Measurements from ENCODE around the gene MIAT.
A peak's percentile ranks its signal among the peaks of the same experiment; 100 is the strongest.

Gene MIAT

DNA sequence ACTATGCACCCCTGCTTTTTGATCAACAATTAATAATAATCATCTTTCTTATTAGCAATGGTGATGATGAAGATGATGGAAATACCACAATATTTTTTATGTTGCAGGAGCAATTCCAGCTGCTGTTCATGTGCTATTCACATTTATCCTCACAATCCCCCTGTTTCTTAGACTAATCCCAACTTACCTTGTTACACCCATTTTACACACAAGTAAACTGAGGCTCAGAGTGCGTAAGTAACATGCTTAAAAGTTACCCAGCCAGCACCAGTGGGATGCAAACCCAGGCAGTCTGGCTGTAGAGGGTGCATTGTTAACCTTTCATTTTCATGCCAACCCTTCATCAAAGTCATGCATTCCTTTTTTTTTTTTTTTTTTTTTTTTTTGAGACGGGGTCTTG, 37.2 kb upstream of the MIAT start:
- no peaks in the 10 kb centered on the region for H3K36me3 Mint-ChIP-seq
- peaks cover 23% of the 10 kb centered on the region for H3K4me1 Mint-ChIP-seq
- peak overlapping the region; percentile 72 for H3K27ac Mint-ChIP-seq
- peaks cover 8% of the 10 kb centered on the region for H3K9me3 Mint-ChIP-seq
- DNase-seq (ENCODE audit: low spot score in 2 of 2) (no peak), ATAC-seq (no peak)
- no peak overlapping the region for H3K4me3 Mint-ChIP-seq

DNA sequence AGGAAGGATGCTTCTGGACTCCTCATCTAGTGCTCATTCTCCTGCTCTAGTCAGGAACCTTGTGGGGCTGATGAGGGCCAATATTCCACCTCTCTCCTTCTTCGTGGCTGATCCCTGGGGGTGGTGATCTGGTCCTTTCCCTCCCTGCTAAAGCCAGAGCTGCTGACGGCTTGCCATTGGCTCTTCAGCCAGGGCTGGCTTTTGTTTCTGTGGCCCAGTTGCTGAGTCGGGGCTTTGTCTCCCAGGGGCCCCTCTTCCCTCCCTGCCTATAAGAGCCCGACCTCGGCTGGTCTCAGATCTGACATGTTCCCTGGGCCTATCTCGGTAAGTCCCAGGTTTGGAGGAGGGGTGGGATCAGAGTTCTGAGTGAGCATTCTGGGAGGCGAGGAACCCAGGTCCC, 35.7 kb upstream of the MIAT start, which contains the start of gene CRYBA4:
CRYBA4 (plus strand) TSS at position 301 of the 400 bp plus-strand sequence. CDS start 634 bp downstream, outside the sequence.
- no peak within 1 kb of the TSS for H3K27ac Mint-ChIP-seq
- no peak for ATAC-seq
- no peaks in the 10 kb centered on the region for H3K36me3 Mint-ChIP-seq
- DNase-seq (ENCODE audit: low spot score in 2 of 2) = no peak
- peaks cover 23% of the 10 kb centered on the region for H3K4me1 Mint-ChIP-seq
- no peak within 1 kb of the TSS for H3K4me3 Mint-ChIP-seq
- H3K9me3 Mint-ChIP-seq = peaks cover 8% of the 10 kb centered on the region

DNA sequence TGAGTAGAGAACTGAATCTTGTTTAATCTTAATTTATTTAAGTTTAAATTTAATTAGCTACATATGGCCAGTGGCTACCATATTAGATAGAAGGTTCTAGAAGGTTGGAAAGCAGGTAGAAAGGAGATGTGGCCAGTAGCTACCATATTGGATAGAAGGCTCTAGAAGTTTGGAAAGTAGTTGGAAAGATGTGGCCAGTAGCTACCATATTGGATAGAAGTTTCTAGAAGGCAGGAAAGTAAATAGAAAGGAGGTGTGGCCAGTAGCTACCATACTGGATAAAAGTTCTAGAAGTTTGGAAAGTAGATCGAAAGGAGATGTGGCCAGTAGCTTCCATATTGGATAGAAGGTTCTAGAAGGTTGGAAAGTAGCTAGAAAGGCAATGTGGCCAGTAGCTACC, 33.4 kb upstream of the MIAT start:
- Mint-ChIP-seq H3K4me3 (no peak overlapping the region), H3K4me1 (peaks cover 24% of the 10 kb centered on the region), H3K27ac (peak overlapping the region; percentile 5), H3K9me3 (peaks cover 8% of the 10 kb centered on the region), H3K36me3 (peaks cover 7% of the 10 kb centered on the region)
- ATAC-seq = no peak
- DNase-seq (ENCODE audit: low spot score in 2 of 2) = no peak

DNA sequence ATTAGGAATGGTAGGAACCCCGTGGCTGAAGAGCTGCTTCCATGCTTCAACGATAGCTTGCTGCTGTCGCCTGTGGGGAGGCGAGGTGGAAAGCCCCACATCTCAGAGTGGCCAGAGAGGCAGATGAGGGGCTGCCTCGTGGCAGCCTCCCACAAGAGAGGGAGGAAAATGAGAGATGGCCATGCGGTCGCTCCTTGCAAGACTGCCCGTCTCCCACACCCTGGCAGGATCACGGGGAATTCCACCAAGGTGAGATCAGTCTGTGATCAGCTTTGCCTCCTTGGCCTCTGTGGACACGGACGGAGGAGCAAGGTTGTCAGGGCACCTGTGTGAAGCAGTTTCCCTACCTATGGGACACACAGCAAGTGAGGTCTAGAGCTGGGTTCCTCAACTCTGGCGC, 32.6 kb upstream of the MIAT start:
- no peak for ATAC-seq
- DNase-seq (ENCODE audit: low spot score in 2 of 2) = no peak
- H3K9me3 Mint-ChIP-seq = peaks cover 8% of the 10 kb centered on the region
- peak overlapping the region; percentile 5 for H3K27ac Mint-ChIP-seq
- peaks cover 7% of the 10 kb centered on the region for H3K36me3 Mint-ChIP-seq
- H3K4me1 Mint-ChIP-seq = peaks cover 16% of the 10 kb centered on the region
- H3K4me3 Mint-ChIP-seq = no peak overlapping the region

DNA sequence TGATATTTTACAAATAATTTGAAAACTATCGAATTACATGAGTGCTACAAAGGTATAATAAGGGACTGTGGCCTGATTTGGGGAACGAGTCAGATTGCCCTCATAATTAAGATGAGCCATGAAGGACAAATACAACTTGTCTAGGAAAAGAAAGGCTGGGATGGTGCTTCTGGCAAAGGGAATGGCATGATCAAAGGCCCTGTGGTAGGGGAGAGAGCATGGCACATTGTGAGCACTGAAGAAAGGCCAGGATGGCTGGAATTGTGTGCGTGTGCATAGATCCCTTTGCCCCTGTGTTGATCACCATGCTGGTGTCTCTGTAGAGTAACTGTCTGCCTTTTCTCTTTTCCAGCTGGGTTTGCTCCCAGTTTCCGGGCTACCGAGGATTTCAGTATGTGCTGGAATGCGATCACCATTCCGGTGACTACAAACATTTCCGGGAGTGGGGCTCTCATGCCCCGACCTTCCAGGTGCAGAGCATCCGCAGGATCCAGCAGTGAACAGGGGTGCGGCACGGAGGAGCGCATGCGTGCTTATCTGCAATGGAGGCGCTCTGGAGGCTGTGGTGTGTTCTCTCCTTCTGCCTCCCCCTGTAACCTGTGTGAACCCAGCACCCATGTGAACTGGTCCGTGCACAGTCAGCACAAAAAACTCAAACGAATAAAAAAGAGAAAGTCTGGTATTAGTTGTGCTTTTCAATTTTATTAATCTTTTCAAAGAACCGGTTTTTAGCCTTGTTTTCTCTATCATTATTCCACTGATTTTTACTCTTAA, 27.2 kb upstream of the MIAT start:
- Mint-ChIP-seq H3K27ac (no peak overlapping the region), H3K4me3 (no peak overlapping the region), H3K36me3 (peaks cover 7% of the 10 kb centered on the region), H3K9me3 (no peaks in the 10 kb centered on the region), H3K4me1 (peaks cover 24% of the 10 kb centered on the region)
- DNase-seq (ENCODE audit: low spot score in 2 of 2) = no peak
- ATAC-seq = no peak

DNA sequence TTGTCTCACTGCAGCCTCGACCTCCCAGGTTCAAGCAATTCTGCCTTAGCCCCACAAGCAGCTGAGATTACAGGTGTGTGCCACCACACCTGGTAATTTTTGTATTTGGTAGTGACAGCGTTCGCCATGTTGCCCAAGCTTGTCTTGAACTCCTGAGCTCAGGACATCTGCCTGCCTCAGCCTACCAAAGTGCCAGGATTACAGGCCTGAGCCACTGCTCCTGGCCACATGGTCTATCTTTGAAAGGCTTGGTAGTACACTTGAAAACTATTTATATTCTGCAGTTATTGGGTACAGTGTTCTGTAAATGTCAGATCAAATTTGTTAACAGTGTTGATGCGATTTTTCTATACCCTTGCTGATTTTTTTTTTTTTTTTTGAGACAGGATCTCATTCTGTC, 26.1 kb upstream of the MIAT start:
- Mint-ChIP-seq H3K27ac (no peak overlapping the region), H3K36me3 (peaks cover 7% of the 10 kb centered on the region), H3K4me3 (no peak overlapping the region), H3K9me3 (no peaks in the 10 kb centered on the region), H3K4me1 (peaks cover 24% of the 10 kb centered on the region)
- no peak for ATAC-seq
- DNase-seq (ENCODE audit: low spot score in 2 of 2) = no peak

DNA sequence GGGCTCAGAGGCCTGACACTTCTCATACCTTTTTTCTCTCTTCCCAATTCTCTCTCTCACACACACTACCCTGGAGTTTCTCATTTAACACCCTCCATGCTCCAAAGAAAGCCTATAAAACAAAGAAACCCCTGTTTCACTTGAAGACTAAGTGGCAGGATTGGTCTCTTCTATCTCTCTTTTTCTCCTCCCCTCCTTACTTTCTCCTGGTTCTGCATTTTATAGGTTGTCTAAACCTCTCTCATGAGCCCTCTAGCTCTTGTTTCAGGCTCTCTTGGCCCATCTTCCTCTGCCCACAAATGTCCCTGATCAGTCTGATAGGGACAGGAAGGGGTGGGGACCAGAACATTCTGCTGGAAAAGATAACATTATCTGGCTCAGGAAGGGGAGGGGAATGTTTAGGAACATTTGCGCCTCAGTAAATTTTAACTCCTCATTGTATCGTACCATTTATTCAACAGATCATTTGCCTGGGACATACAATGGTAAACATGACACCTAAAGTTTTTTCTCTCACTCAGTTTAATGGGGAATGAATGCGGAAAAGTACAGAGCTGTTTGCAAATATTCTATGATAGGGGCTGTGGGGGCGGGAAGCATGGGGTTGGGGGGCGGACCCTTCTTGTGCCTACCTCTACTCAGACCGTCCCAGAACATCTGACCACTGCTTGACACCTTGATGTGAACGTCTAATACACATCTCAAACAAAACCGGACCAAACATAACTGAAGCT, 24.8 kb upstream of the MIAT start:
- Mint-ChIP-seq H3K27ac (peak overlapping the region; percentile 36), H3K4me3 (no peak overlapping the region), H3K9me3 (no peaks in the 10 kb centered on the region), H3K4me1 (peaks cover 25% of the 10 kb centered on the region), H3K36me3 (peaks cover 2% of the 10 kb centered on the region)
- DNase-seq (ENCODE audit: low spot score in 2 of 2) (no peak), ATAC-seq (no peak)

DNA sequence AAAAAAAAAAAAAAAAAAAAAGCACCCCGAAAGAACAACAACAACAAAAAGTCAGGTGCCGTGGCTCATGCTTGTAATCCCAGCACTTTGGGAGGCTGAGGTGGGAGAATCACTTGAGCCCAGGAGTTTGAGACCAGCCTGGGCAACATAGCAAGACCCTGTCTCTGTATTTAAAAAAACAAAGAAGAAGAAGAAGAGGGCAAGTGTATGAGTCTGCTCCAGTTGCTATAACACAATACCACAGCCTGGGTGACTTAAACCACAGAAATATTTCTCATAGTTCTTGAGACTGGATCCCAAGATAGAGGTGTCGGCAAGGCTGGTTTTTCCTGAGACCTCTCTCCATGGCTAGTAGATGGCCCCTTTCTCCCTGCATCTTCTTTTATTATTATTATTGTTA, 23.2 kb upstream of the MIAT start:
- H3K4me3 Mint-ChIP-seq = no peak overlapping the region
- DNase-seq (ENCODE audit: low spot score in 2 of 2) = no peak
- no peaks in the 10 kb centered on the region for H3K36me3 Mint-ChIP-seq
- no peaks in the 10 kb centered on the region for H3K9me3 Mint-ChIP-seq
- peak overlapping the region; percentile 30 for H3K27ac Mint-ChIP-seq
- peaks cover 18% of the 10 kb centered on the region for H3K4me1 Mint-ChIP-seq
- no peak for ATAC-seq

DNA sequence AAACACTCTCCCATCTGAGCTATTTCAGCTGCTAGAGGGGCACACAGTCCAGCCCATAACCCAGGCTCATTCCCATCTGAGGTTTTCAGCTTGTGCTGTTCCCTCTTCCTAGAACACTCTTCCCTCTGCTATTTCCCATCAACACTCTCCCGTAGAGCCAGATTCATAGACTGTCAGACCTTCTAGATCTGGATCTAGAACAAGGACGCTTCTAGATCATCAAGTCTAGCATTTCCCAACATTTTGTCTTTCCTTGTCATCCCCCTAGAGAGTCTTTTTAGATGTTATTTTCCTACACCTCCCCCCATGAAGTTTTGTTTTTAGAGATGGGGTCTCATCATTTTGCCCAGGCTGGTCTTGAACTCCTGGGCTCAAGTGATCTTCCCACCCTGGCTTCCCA, 22.3 kb upstream of the MIAT start:
- H3K27ac Mint-ChIP-seq = no peak overlapping the region
- no peaks in the 10 kb centered on the region for H3K36me3 Mint-ChIP-seq
- peaks cover 23% of the 10 kb centered on the region for H3K4me1 Mint-ChIP-seq
- H3K9me3 Mint-ChIP-seq = no peaks in the 10 kb centered on the region
- H3K4me3 Mint-ChIP-seq = no peak overlapping the region
- no peak for ATAC-seq
- no peak for DNase-seq (ENCODE audit: low spot score in 2 of 2)

DNA sequence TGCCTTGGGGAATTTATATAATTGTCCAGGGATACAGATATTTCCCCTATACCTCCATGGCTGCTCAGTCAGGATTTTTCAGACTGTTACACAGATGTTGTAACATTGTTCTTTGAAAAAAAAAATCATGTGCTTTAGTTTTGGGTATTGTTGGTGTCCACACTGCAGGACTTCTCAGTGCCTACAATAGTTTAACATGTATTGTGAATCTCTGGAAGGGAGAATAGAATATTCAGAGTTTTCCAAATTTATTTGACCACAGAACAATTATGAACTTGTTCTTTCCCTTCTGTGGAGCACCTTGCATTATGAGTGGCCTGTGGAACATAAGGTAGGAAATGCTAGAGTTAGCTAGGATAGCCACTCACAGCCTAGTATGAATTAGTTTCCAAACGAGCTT, 21.1 kb upstream of the MIAT start:
- ATAC-seq (no peak), DNase-seq (ENCODE audit: low spot score in 2 of 2) (no peak)
- H3K36me3 Mint-ChIP-seq = no peaks in the 10 kb centered on the region
- H3K27ac Mint-ChIP-seq = peak overlapping the region; percentile 50
- no peaks in the 10 kb centered on the region for H3K9me3 Mint-ChIP-seq
- peaks cover 32% of the 10 kb centered on the region for H3K4me1 Mint-ChIP-seq
- no peak overlapping the region for H3K4me3 Mint-ChIP-seq

DNA sequence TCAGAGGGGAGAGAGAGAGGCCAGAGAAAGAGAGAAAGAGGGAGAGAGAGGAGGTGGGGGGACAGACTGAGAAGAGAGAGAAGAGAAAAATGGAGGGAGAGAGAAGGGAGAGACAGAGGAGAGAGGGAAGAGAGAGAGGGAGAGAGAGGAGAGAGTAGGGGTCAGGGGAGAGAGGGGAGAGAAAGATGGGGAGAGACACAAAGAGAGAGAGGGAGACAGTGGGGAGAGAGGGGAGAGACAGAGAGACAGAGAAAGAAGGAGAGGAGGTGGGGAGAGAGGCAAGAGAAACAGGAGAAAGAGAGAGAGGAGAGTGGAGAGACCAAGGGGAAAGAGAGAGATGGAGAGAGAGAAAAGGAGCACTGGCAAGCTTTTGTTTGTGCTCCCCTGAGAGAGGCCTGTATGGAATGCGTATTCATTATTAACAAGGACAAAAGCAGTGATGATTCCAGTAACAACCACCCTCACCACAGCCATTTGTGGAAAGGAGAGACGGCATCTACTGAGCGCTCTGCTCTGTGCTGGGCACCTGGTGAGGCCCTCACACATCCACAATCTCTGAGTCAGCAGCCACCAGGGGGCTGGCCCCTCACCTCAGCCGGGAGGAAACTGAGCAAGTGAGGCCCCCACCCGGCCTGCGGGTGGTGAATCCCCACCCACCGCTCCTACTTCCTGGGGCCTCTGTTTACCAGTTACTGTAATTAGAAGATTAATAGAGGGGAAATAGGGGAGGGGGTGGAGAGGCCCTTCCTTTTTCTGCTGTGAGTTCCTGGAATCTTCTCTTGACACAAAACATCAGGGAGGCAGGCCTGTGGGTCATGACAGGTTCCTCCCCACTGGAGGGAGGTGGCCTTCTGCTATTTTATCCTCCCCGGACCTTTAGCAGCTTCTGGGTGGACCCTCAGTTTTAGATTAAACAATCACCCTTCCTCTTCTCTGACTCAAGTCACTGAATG, 14.6 kb upstream of the MIAT start:
- peak; percentile 95 for ATAC-seq
- peak overlapping the region; percentile 74 for H3K4me3 Mint-ChIP-seq
- peaks cover 18% of the 10 kb centered on the region for H3K36me3 Mint-ChIP-seq
- DNase-seq (ENCODE audit: low spot score in 2 of 2) = peak; percentile 77 to 90
- peak overlapping the region; percentile 99 for H3K27ac Mint-ChIP-seq
- H3K9me3 Mint-ChIP-seq = no peaks in the 10 kb centered on the region
- H3K4me1 Mint-ChIP-seq = peaks cover 78% of the 10 kb centered on the region

DNA sequence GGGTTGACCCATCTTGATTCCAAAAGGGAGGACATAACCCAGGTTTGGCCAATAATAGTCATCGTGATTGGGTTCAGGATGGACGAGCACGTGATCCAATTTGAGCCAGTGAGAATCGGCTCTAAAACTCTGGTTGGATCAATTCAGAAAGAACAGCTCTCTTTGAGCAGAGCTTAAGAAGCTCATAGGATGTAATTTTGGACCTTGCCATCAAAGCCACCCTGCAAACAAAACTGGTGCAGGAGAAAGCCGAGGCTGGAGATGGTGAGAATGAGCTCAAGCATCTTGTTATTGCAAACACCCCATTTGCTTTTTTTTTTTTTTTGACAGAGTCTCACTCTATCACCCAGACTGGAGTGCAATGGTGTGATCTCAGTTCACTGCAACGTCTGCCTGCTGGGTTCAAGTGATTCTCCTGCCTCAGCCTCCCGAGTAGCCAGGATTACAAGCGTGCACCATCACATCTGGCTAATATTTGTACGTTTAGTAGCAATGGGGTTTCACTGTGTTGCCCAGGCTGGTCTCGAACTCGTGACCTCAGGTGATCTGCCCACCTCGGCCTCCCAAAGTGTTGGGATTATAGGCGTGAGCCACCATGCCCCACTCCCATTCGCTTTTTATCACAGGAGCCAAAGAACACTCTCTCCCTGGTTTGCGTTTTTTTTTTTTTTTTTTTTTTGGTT, 13.8 kb upstream of the MIAT start:
- no peaks in the 10 kb centered on the region for H3K9me3 Mint-ChIP-seq
- H3K4me1 Mint-ChIP-seq = peaks cover 86% of the 10 kb centered on the region
- DNase-seq (ENCODE audit: low spot score in 2 of 2) (no peak), ATAC-seq (peak; percentile 34)
- H3K4me3 Mint-ChIP-seq = peak overlapping the region; percentile 74
- peak overlapping the region; percentile 99 for H3K27ac Mint-ChIP-seq
- H3K36me3 Mint-ChIP-seq = peaks cover 18% of the 10 kb centered on the region

DNA sequence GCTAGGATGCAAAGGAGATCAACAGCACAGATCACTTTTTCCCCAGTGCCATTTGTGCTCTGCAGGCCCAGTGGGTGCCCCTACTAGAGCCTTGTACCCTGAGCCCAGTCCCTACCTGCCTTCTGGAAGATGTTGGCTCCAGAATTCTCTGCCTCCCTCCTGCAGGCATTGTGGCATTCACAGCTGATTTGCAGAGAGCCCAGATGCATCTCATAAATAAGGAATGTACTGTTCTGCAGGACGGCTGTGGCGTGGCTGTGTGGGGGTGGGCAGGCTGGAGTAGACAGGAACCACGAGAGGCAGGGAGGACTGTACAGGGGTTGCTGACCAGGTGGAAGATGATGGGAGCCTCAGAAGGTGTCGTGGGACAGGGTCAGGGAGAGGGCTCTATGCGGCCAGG, 11.2 kb upstream of the MIAT start:
- ATAC-seq = no peak

DNA sequence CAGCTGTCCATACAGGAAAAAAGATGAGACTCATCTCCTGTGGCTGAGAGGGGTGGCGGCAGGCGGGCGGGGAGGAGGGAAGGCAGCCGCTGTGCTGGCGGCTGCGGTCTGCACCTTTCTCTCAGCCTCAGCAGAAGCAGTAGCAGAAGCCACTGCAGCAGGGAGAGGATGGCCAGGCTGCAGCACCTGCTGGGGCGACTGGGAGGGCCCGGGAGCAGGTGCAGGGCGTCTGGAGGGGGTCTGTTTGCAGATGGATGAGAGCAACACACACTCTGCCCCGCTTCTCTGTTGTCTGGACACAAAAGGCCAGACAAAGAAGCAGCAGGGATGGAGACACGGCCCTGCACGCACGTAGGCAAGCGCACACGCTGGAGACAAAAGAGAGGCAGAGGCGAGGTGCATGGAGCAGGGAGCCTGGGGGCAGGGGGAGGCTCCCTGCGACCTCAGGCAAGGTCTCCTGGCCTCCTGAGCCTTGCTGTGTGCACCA, 9.3 kb upstream of the MIAT start:
- peak in 1 of 2 donors; percentile 66 for DNase-seq (ENCODE audit: low spot score in 2 of 2)
- H3K4me3 Mint-ChIP-seq = peak overlapping the region; percentile 72

More for the DNA sequence above, 11.2 kb upstream of the MIAT start:
- peaks cover 96% of the 10 kb centered on the region for H3K4me1 Mint-ChIP-seq
- no peaks in the 10 kb centered on the region for H3K9me3 Mint-ChIP-seq
- DNase-seq (ENCODE audit: low spot score in 2 of 2) = no peak
- H3K4me3 Mint-ChIP-seq = peak overlapping the region; percentile 72
- peaks cover 18% of the 10 kb centered on the region for H3K36me3 Mint-ChIP-seq
- H3K27ac Mint-ChIP-seq = no peak overlapping the region

More for the DNA sequence above, 9.3 kb upstream of the MIAT start:
- Mint-ChIP-seq H3K9me3 (no peaks in the 10 kb centered on the region), H3K36me3 (peaks cover 6% of the 10 kb centered on the region), H3K27ac (peak overlapping the region; percentile 0), H3K4me1 (peaks cover 87% of the 10 kb centered on the region)
- ATAC-seq = peak; percentile 61

Data from stimulated activated effector memory CD8-positive, alpha-beta T cell treated with anti-CD3 and anti-CD28 coated beads, Interleukin-12 subunit alpha, Interleukin-12 subunit beta, amount 100 ng/mL, for 72 hours (primary cell).